ENCODE measurements around the gene PCSK5.

PCSK5 gene

GRCh38 chr9:76330034-76330433, 439.6 kb downstream of the PCSK5 start:
- no peak for TF ChIP-seq CTCF (IDR thresholded peaks at IDR 0.05; ENCODE audit: control insufficient read depth, extremely low read depth, insufficient read depth)
- no peak overlapping the region for H3K4me3 ChIP-seq (ENCODE audit: low read depth, low read length)
- no peak for DNase-seq (ENCODE audit: low read depth)

DNA sequence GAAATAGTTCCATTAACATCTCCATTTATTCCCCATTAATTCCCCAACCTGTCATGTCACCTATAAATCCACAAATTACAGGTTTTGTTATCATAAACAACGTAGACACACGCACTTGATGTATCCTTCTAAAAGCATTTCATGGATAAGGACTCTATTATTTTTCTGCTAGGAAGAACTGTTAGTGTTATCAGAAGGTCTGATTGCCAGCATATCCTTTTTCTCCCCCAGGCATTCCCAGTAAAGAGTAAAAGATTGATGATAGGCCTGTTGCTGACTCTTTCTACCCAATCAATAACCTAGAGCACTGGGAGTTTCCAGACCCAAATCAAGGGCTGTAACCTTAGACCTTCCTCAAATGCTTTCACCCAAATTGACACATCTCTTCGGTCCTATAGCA, 442.9 kb downstream of the PCSK5 start:
- no peak overlapping the region for H3K4me3 ChIP-seq (ENCODE audit: low read depth, low read length)
- no peak for TF ChIP-seq CTCF (IDR thresholded peaks at IDR 0.05; ENCODE audit: control insufficient read depth, extremely low read depth, insufficient read depth)
- DNase-seq (ENCODE audit: low read depth), result no peak

DNA sequence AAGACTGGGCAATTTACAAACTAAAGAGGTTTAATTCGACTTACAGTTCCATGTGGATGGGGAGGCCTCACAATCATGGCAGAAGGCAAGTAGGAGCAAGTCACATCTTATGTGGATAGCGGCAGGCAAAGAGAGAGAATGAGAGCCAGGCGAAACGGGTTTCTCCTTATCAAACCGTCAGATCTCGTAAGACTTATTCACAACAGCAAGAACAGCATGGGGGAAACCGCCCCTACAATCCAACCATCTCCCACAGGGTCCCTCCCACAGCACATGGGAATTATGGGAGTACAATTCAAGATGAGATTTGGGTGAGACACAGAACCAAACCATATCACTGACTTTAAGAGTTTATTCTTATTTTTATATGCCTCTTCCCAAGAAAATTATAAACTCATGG, 443.5 kb downstream of the PCSK5 start:
- no peak overlapping the region for H3K4me3 ChIP-seq (ENCODE audit: low read depth, low read length)
- no peak for DNase-seq (ENCODE audit: low read depth)
- TF ChIP-seq CTCF (IDR thresholded peaks at IDR 0.05; ENCODE audit: control insufficient read depth, extremely low read depth, insufficient read depth), result no peak

DNA sequence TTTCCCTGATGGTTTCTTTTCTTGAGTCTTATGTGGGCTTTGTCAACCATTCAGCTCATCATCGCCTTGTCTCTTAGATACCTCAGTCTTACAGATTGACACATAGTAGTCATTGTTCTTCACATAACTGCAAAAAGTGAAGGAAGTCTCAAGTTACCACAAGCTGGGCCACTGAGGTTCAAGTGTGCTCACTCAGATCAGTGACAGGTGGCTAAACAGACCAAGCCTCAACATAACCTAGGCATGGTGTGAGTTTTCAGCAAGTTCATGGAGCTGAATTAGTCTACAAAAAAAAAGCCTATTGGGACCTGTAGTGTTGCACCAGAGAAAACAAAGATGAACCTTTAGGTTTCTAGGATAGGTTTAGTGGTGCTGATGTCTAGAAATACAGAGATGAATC, 445.6 kb downstream of the PCSK5 start:
- no peak for TF ChIP-seq CTCF (IDR thresholded peaks at IDR 0.05; ENCODE audit: control insufficient read depth, extremely low read depth, insufficient read depth)

GRCh38 chr9:76338418-76338817, 447.9 kb downstream of the PCSK5 start:
- TF ChIP-seq CTCF (IDR thresholded peaks at IDR 0.05; ENCODE audit: control insufficient read depth, extremely low read depth, insufficient read depth), result no peak
- no peak overlapping the region for H3K4me3 ChIP-seq (ENCODE audit: low read depth, low read length)
- no peak for DNase-seq (ENCODE audit: low read depth)

More for the DNA sequence above, 445.6 kb downstream of the PCSK5 start:
- DNase-seq (ENCODE audit: low read depth), result no peak
- H3K4me3 ChIP-seq (ENCODE audit: low read depth, low read length), result no peak overlapping the region

GRCh38 chr9:76341616-76342015, 451.1 kb downstream of the PCSK5 start:
- DNase-seq (ENCODE audit: low read depth), result no peak
- no peak overlapping the region for H3K4me3 ChIP-seq (ENCODE audit: low read depth, low read length)
- no peak for TF ChIP-seq CTCF (IDR thresholded peaks at IDR 0.05; ENCODE audit: control insufficient read depth, extremely low read depth, insufficient read depth)

- H3K4me3 ChIP-seq (ENCODE audit: low read depth, low read length), result no peak overlapping the region
- DNase-seq (ENCODE audit: low read depth), result no peak
- TF ChIP-seq CTCF (IDR thresholded peaks at IDR 0.05; ENCODE audit: control insufficient read depth, extremely low read depth, insufficient read depth), result no peak
These were observed 451.7 kb downstream of the PCSK5 start for GRCh38 chr9:76342201-76342600.

Data from LNCaP clone FGC (cell line).